Tibial artery (tissue), 4 donors: ENCODE data around the gene FGF12.

Experiments used
- DNase-seq, 2 donors: peaks; one replicate each; pipeline ENCODE4 v3.0.0-alpha.2; 2019
- H3K27ac ChIP-seq, 2 donors: fragments of 200-600 bp; sonication (generic) in 1 of 2; 1 replicate in 1 of 2; 2 replicates in 1 of 2; pipeline ENCODE4 v1.5.1; 2018 to 2019; ENCODE audit warnings: mild to moderate bottlenecking in 1 of 2
- H3K27me3 ChIP-seq, 2 donors: fragments of 200-600 bp; sonication (generic) in 1 of 2; one replicate each; pipeline versions ENCODE4 v1.5.1 to v1.6.0; 2016 to 2019
- H3K36me3 ChIP-seq, 3 donors: fragments of 200-600 bp; sonication (generic) in 2 of 3; one replicate each; pipeline ENCODE4 v1.5.1; 2016 to 2019; ENCODE audit warnings: mild to moderate bottlenecking in 2 of 3
- H3K4me1 ChIP-seq, 4 donors: fragments of 200-600 bp; sonication (generic) in 2 of 4; 1 replicate in 3 of 4; 2 replicates in 1 of 4; pipeline ENCODE4 v1.5.1; 2016 to 2019
- H3K4me3 ChIP-seq, 2 donors: fragments of 200-600 bp; sonication (generic) in 1 of 2; 1 replicate in 1 of 2; 2 replicates in 1 of 2; pipeline ENCODE4 v1.5.1; 2018 to 2019; ENCODE audit warnings: mild to moderate bottlenecking in 2 of 2
- H3K9me3 ChIP-seq, 3 donors: fragments of 200-600 bp; sonication (generic) in 1 of 3; one replicate each; pipeline ENCODE4 v1.5.1; 2016 to 2019
- intact Hi-C: fragments of 100-400 bp; cut with DNase I; formaldehyde crosslinking; loops from one replicate; pipeline ENCODE4 v1.15.0; 2023; ENCODE audit warnings: low total_unique reads
- TF ChIP-seq, protein P1 (sequence below), 2 experiments: fragments of 200-600 bp in 1 of 2; fragments of 450-650 bp in 1 of 2; IDR thresholded peaks; one replicate each; pipeline ENCODE4 v1.5.1; 2017 to 2019; ENCODE audit warnings: antibody characterized with exemption in 2 of 2, mild to moderate bottlenecking in 1 of 2, moderate library complexity in 1 of 2

FGF12 gene

DNA sequence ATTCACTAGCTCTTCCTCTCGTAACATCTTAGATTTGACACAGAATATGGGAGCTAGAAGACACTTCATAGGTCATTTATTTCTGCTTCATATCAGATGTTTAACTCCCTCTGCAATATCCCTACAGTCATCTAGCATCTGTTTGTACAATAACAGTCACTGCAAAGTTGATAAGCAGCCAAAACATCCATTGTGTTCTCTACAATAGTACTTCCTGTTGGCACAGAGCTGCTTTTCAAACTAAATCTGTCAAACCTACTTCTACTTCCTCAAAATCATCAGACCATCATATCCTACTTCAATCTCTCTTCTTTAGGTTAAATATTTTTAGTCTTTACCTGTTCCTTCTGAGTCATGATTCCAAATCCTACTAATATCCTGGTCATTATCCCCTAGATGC, 233.2 kb downstream of the FGF12 start:
- intact Hi-C loops: no loop called here
- TF ChIP-seq, protein P1, sequence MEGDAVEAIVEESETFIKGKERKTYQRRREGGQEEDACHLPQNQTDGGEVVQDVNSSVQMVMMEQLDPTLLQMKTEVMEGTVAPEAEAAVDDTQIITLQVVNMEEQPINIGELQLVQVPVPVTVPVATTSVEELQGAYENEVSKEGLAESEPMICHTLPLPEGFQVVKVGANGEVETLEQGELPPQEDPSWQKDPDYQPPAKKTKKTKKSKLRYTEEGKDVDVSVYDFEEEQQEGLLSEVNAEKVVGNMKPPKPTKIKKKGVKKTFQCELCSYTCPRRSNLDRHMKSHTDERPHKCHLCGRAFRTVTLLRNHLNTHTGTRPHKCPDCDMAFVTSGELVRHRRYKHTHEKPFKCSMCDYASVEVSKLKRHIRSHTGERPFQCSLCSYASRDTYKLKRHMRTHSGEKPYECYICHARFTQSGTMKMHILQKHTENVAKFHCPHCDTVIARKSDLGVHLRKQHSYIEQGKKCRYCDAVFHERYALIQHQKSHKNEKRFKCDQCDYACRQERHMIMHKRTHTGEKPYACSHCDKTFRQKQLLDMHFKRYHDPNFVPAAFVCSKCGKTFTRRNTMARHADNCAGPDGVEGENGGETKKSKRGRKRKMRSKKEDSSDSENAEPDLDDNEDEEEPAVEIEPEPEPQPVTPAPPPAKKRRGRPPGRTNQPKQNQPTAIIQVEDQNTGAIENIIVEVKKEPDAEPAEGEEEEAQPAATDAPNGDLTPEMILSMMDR (IDR thresholded peaks at IDR 0.05): no peak
- no peaks in the 10 kb centered on the region for H3K9me3 ChIP-seq
- H3K27me3 ChIP-seq: no peaks in the 10 kb centered on the region
- H3K27ac ChIP-seq: no peak overlapping the region
- DNase-seq: no peak
- no peaks in the 10 kb centered on the region for H3K36me3 ChIP-seq
- no peak overlapping the region for H3K4me3 ChIP-seq
- H3K4me1 ChIP-seq: no peaks in the 10 kb centered on the region

- no peaks in the 10 kb centered on the region for H3K4me1 ChIP-seq
- H3K36me3 ChIP-seq: no peaks in the 10 kb centered on the region
- no peak overlapping the region for H3K4me3 ChIP-seq
- no peak for DNase-seq
- H3K27me3 ChIP-seq: no peaks in the 10 kb centered on the region
- TF ChIP-seq, protein P1 (IDR thresholded peaks at IDR 0.05): no peak
- H3K27ac ChIP-seq: no peak overlapping the region
- H3K9me3 ChIP-seq: no peaks in the 10 kb centered on the region
- intact Hi-C loops: no loop called here
These were observed 236.6 kb downstream of the FGF12 start for GRCh38 chr3:192490720-192491119.

- no peak overlapping the region for H3K27ac ChIP-seq
- no peaks in the 10 kb centered on the region for H3K36me3 ChIP-seq
- intact Hi-C loops: no loop called here
- H3K9me3 ChIP-seq: no peaks in the 10 kb centered on the region
- no peak for DNase-seq
- H3K4me3 ChIP-seq: no peak overlapping the region
- no peaks in the 10 kb centered on the region for H3K27me3 ChIP-seq
- TF ChIP-seq, protein P1 (IDR thresholded peaks at IDR 0.05): no peak
- H3K4me1 ChIP-seq: no peaks in the 10 kb centered on the region
These were observed 237.8 kb downstream of the FGF12 start for GRCh38 chr3:192489579-192489978.

DNA sequence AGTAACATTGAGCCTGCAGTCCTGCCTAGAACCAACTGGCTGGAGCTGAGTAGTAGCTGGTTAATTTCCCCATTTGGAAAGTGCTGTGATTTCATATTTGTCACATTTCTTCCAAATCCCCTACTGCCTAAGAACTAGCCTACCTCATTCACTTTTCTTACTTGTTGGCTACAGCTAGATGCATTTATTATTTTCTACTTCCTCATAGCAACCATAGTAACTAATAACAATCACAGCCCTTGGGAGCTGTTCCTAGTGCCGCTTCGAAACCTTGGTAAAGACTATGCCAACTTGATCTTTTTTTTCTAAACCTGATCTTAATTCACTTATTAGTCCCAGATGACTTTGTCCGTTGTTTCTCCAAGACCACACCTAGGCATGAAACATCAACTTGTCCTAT, 240.3 kb downstream of the FGF12 start:
- no peak for DNase-seq
- Histone ChIP-seq H3K27me3 (no peaks in the 10 kb centered on the region), H3K4me1 (no peaks in the 10 kb centered on the region), H3K9me3 (no peaks in the 10 kb centered on the region), H3K4me3 (no peak overlapping the region), H3K27ac (no peak overlapping the region), H3K36me3 (no peaks in the 10 kb centered on the region)
- intact Hi-C loops: no loop called here
- TF ChIP-seq, protein P1 (IDR thresholded peaks at IDR 0.05): no peak

- Histone ChIP-seq H3K4me1 (no peaks in the 10 kb centered on the region), H3K27ac (no peak overlapping the region)
- DNase-seq: no peak
These were observed 244.5 kb downstream of the FGF12 start for GRCh38 chr3:192482809-192483208.

More at GRCh38 chr3:192482809-192483208, 244.5 kb downstream of the FGF12 start:
- no peaks in the 10 kb centered on the region for H3K36me3 ChIP-seq
- intact Hi-C loops: no loop called here
- H3K9me3 ChIP-seq: no peaks in the 10 kb centered on the region
- no peaks in the 10 kb centered on the region for H3K27me3 ChIP-seq
- TF ChIP-seq, protein P1 (IDR thresholded peaks at IDR 0.05): no peak
- H3K4me3 ChIP-seq: no peak overlapping the region
